ENCODE measurements around the gene TAOK2. TPM values are rescaled to one million over a fixed set of nuclear protein-coding genes. Genes with fewer than 3 reads are reported as not detected.
A peak's percentile ranks its signal among the peaks of the same experiment; 100 is the strongest.

The TAOK2 gene
- total RNA-seq, 1 donor from 2014 or later = 50.0 TPM

- no peak for DNase-seq (ENCODE audit: low spot score)
- peaks cover 9% of the 10 kb centered on the region for H3K4me1 Mint-ChIP-seq (ENCODE audit: low read depth)
- no peak for TF ChIP-seq CTCF (IDR thresholded peaks at IDR 0.05)
- H3K27me3 Mint-ChIP-seq (ENCODE audit: low read depth) = peaks cover 14% of the 10 kb centered on the region
- no peaks in the 10 kb centered on the region for H3K9me3 Mint-ChIP-seq (ENCODE audit: low read depth)
- H3K27ac Mint-ChIP-seq (ENCODE audit: unreplicated experiment) = no peak overlapping the region
- H3K4me3 Mint-ChIP-seq (ENCODE audit: unreplicated experiment) = no peak overlapping the region
- no peaks in the 10 kb centered on the region for H3K36me3 Mint-ChIP-seq (ENCODE audit: low read depth)
Measured at GRCh38 chr16:30007378-30007895, 33.8 kb downstream of the TAOK2 start.

GRCh38 chr16:30009085-30009862 lies 35.6 kb downstream of the TAOK2 start:
- no peak overlapping the region for H3K27ac Mint-ChIP-seq (ENCODE audit: unreplicated experiment)
- H3K4me3 Mint-ChIP-seq (ENCODE audit: unreplicated experiment) = no peak overlapping the region
- DNase-seq (ENCODE audit: low spot score) = no peak
- peaks cover 14% of the 10 kb centered on the region for H3K27me3 Mint-ChIP-seq (ENCODE audit: low read depth)
- no peaks in the 10 kb centered on the region for H3K9me3 Mint-ChIP-seq (ENCODE audit: low read depth)
- H3K36me3 Mint-ChIP-seq (ENCODE audit: low read depth) = no peaks in the 10 kb centered on the region
- H3K4me1 Mint-ChIP-seq (ENCODE audit: low read depth) = peaks cover 9% of the 10 kb centered on the region
- no peak for TF ChIP-seq CTCF (IDR thresholded peaks at IDR 0.05)

- peak overlapping the region; percentile 57 for H3K4me3 Mint-ChIP-seq (ENCODE audit: unreplicated experiment)
- TF ChIP-seq CTCF (IDR thresholded peaks at IDR 0.05) = no peak
- no peak overlapping the region for H3K27ac Mint-ChIP-seq (ENCODE audit: unreplicated experiment)
Measured at GRCh38 chr16:30009990-30010843, 36.5 kb downstream of the TAOK2 start.

GRCh38 chr16:30010844-30011713 lies 37.4 kb downstream of the TAOK2 start, which contains the start of gene DOC2A:
Gene DOC2A, minus strand, starts transcription at chr16:30011027. Its CDS starts 805 bp downstream, at chr16:30010222.
- peaks cover 9% of the 10 kb centered on the region for H3K4me1 Mint-ChIP-seq (ENCODE audit: low read depth)
- DNase-seq (ENCODE audit: low spot score) = no peak
- H3K36me3 Mint-ChIP-seq (ENCODE audit: low read depth) = no peaks in the 10 kb centered on the region
- H3K4me3 Mint-ChIP-seq (ENCODE audit: unreplicated experiment) = peak within 1 kb of the TSS; percentile 57
- no peak for TF ChIP-seq CTCF (IDR thresholded peaks at IDR 0.05)
- no peak within 1 kb of the TSS for H3K27ac Mint-ChIP-seq (ENCODE audit: unreplicated experiment)
- H3K9me3 Mint-ChIP-seq (ENCODE audit: low read depth) = no peaks in the 10 kb centered on the region
- H3K27me3 Mint-ChIP-seq (ENCODE audit: low read depth) = peaks cover 14% of the 10 kb centered on the region

More at GRCh38 chr16:30009990-30010843, 36.5 kb downstream of the TAOK2 start:
- DNase-seq (ENCODE audit: low spot score) = peak; percentile 91
- peaks cover 9% of the 10 kb centered on the region for H3K4me1 Mint-ChIP-seq (ENCODE audit: low read depth)
- H3K36me3 Mint-ChIP-seq (ENCODE audit: low read depth) = no peaks in the 10 kb centered on the region
- no peaks in the 10 kb centered on the region for H3K9me3 Mint-ChIP-seq (ENCODE audit: low read depth)
- H3K27me3 Mint-ChIP-seq (ENCODE audit: low read depth) = peaks cover 14% of the 10 kb centered on the region

Data from chondrocyte (in vitro differentiated cells).